HepG2 (cell line): Measurements from ENCODE around the gene KCTD19. TPM values are rescaled to one million over a fixed set of nuclear protein-coding genes. Genes with fewer than 3 reads are reported as not detected.

Source experiments
- AHR ChIP-seq: IDR thresholded peaks from 2 replicates; pipeline ENCODE4 v1.6.1; 2018; ENCODE audit warnings: missing genetic modification reagents, missing compliant biosample characterization
- ASH2L ChIP-seq: fragments of 300-600, 200-600 bp; sonication (generic); IDR thresholded peaks from 2 replicates; pipeline ENCODE4 v1.7.0; 2017; ENCODE audit warnings: low read depth, mild to moderate bottlenecking, moderate library complexity, mixed read lengths, low read length; ENCODE audit not compliant: insufficient read length
- CAMTA2 ChIP-seq: sonication (generic); formaldehyde crosslinking; IDR thresholded peaks from 2 replicates; pipeline ENCODE4 v1.4.0; 2020; ENCODE audit warnings: mild to moderate bottlenecking, missing genetic modification reagents, borderline replicate concordance
- CHCHD3 ChIP-seq: sonication (generic); formaldehyde crosslinking; IDR thresholded peaks from 2 replicates; pipeline ENCODE4 v1.8.0; 2022; ENCODE audit warnings: mild to moderate bottlenecking, missing genetic modification reagents, moderate library complexity
- DNMT1 ChIP-seq: sonication (generic); formaldehyde crosslinking; IDR thresholded peaks from 2 replicates; pipeline ENCODE4 v1.5.1; 2020; ENCODE audit warnings: mild to moderate bottlenecking, missing genetic modification reagents
- E2F2 ChIP-seq: sonication (generic); formaldehyde crosslinking; IDR thresholded peaks from 2 replicates; pipeline ENCODE4 v1.4.0; 2020; ENCODE audit warnings: missing genetic modification reagents, borderline replicate concordance
- FOSL2 ChIP-seq: sonication (generic); formaldehyde crosslinking; IDR thresholded peaks from 2 replicates; pipeline ENCODE4 v1.4.0; 2020; ENCODE audit warnings: missing genetic modification reagents
- HMGXB4 ChIP-seq, 2 experiments: sonication (generic) in 1 of 2; formaldehyde crosslinking in 1 of 2; IDR thresholded peaks; 2 replicates each; pipeline versions ENCODE4 v1.4.0 to v1.6.1; 2018 to 2020; ENCODE audit warnings: missing genetic modification reagents in 2 of 2, borderline replicate concordance in 1 of 2, low read depth in 1 of 2, mild to moderate bottlenecking in 1 of 2, missing biosample characterization in 1 of 2
- IKZF1 ChIP-seq: fragments of 450-650 bp; IDR thresholded peaks from 2 replicates; pipeline ENCODE4 v1.7.1; 2016
- KLF12 ChIP-seq: sonication (generic); formaldehyde crosslinking; IDR thresholded peaks from 2 replicates; pipeline ENCODE4 v1.4.0; 2020; ENCODE audit warnings: missing genetic modification reagents, borderline replicate concordance
- LBX2 ChIP-seq: sonication (generic); formaldehyde crosslinking; IDR thresholded peaks from 2 replicates; pipeline ENCODE4 v1.5.0; 2020; ENCODE audit warnings: missing genetic modification reagents, mild to moderate bottlenecking, borderline replicate concordance
- MAFK ChIP-seq, 2 experiments: IDR thresholded peaks in 1 of 2; conservative IDR thresholded peaks in 1 of 2; 2 replicates each; pipeline ENCODE4 v1.6.1; 2011; ENCODE audit warnings: improper control_type of control experiment in 2 of 2, low read length in 2 of 2
- MTA1 ChIP-seq: sonication (generic); formaldehyde crosslinking; IDR thresholded peaks from 2 replicates; pipeline ENCODE4 v1.4.0; 2020; ENCODE audit warnings: missing genetic modification reagents, mild to moderate bottlenecking, borderline replicate concordance
- MTA3 ChIP-seq: sonication (generic); formaldehyde crosslinking; IDR thresholded peaks from 2 replicates; pipeline ENCODE4 v1.4.0; 2020; ENCODE audit warnings: missing genetic modification reagents
- MTF2 ChIP-seq: sonication (generic); formaldehyde crosslinking; IDR thresholded peaks from 2 replicates; pipeline ENCODE4 v1.5.0; 2020; ENCODE audit warnings: missing genetic modification reagents, borderline replicate concordance
- NFRKB ChIP-seq: fragments of 450-650 bp; IDR thresholded peaks from 2 replicates; pipeline ENCODE4 v1.6.1; 2017
- PAWR ChIP-seq: sonication (generic); formaldehyde crosslinking; IDR thresholded peaks from 2 replicates; pipeline ENCODE4 v1.4.0; 2020; ENCODE audit warnings: missing genetic modification reagents, mild to moderate bottlenecking, borderline replicate concordance
- PCBP1 ChIP-seq: fragments of 200-400 bp; formaldehyde crosslinking; IDR thresholded peaks from 2 replicates; pipeline ENCODE4 v1.6.1; 2017; ENCODE audit warnings: mild to moderate bottlenecking, low read depth, low read length, borderline replicate concordance
- RFX1 ChIP-seq: fragments of 450-650 bp; IDR thresholded peaks from 2 replicates; pipeline ENCODE4 v1.6.1; 2017
- RFX5 ChIP-seq: IDR thresholded peaks from 2 replicates; pipeline ENCODE4 v1.6.1; 2011; ENCODE audit warnings: low read depth, low read length, improper control_type of control experiment
- SP2 ChIP-seq: sonication (generic); formaldehyde crosslinking; IDR thresholded peaks from 2 replicates; pipeline ENCODE4 v1.5.1; 2020; ENCODE audit warnings: mild to moderate bottlenecking, missing genetic modification reagents
- THAP11 ChIP-seq: IDR thresholded peaks from 2 replicates; pipeline ENCODE4 v1.6.1; 2016; ENCODE audit warnings: missing biosample characterization, missing genetic modification reagents
- TSC22D2 ChIP-seq: sonication (generic); formaldehyde crosslinking; IDR thresholded peaks from 2 replicates; pipeline ENCODE4 v1.5.1; 2020; ENCODE audit warnings: missing genetic modification reagents, mild to moderate bottlenecking, borderline replicate concordance
- XRCC5 ChIP-seq: fragments of 200-400 bp; formaldehyde crosslinking; optimal IDR thresholded peaks from 2 replicates; pipeline ENCODE3; 2017; ENCODE audit warnings: mild to moderate bottlenecking, low read length
- ZNF292 ChIP-seq: sonication (generic); formaldehyde crosslinking; IDR thresholded peaks from 2 replicates; pipeline ENCODE4 v1.8.1; 2022; ENCODE audit warnings: mild to moderate bottlenecking, low read depth, missing genetic modification reagents, borderline replicate concordance
- ZNF30 ChIP-seq: sonication (generic); formaldehyde crosslinking; IDR thresholded peaks from 2 replicates; pipeline ENCODE4 v1.5.0; 2020; ENCODE audit warnings: mild to moderate bottlenecking, missing genetic modification reagents
- ZNF335 ChIP-seq: sonication (generic); formaldehyde crosslinking; IDR thresholded peaks from 2 replicates; pipeline ENCODE4 v1.4.0; 2020; ENCODE audit warnings: missing genetic modification reagents
- ZNF468 ChIP-seq: sonication (generic); formaldehyde crosslinking; IDR thresholded peaks from 2 replicates; pipeline ENCODE4 v1.8.0; 2022; ENCODE audit warnings: mild to moderate bottlenecking, moderate library complexity, missing genetic modification reagents
- ZNF761 ChIP-seq: sonication (generic); formaldehyde crosslinking; conservative IDR thresholded peaks from 2 replicates; pipeline ENCODE4 v1.4.0; 2020; ENCODE audit warnings: mild to moderate bottlenecking, missing genetic modification reagents
- polyA plus RNA-seq, 8 experiments: library from polyadenylated mRNA; depleted of rRNA in 3 of 8; stranded (reverse) in 7 of 8; unstranded in 1 of 8; fragments of >200 nt; fragmentation: Illumina TruSeq in 4 of 8; extraction: Trizol in 4 of 8; gene quantifications; 2 replicates each; pipeline versions ENCODE4 v1.2.1 to v1.2.3, GENCODE V29; 2011 to 2016; ENCODE audit warnings: low read depth in 4 of 8, missing spikeins in 1 of 8, mixed read lengths in 1 of 8; ENCODE audit not compliant: insufficient read depth in 1 of 8
- total RNA-seq, 5 experiments: library from RNA; depleted of rRNA; stranded (reverse); fragments of >200 nt; fragmentation: Illumina TruSeq; extraction: Trizol; gene quantifications; 2 replicates each; pipeline ENCODE4 v1.2.3, GENCODE V29; 2016; ENCODE audit warnings: low read depth in 1 of 5

Gene KCTD19
- total and polyA plus RNA-seq, 2 of the 13 experiments (the other 11 are each of a cell fraction or from before 2014, with no cell fraction given) = not detected

GRCh38 chr16:67246081-67246755 is 80.3 kb downstream of the KCTD19 start (continued):
- TF ChIP-seq TSC22D2 (0 out of 2 replicates have a peak, but pooled peaks have one; percentile 92), MTA1 (CRISPR knock-in tag) (peak; percentile 99), ASH2L (peak; percentile 76), FOSL2 (CRISPR knock-in tag) (peak; percentile 62), RFX1 (no peak), HMGXB4 (CRISPR knock-in tag; IDR thresholded peaks at IDR 0.05; ENCODE audit: borderline replicate concordance in 1 of 2, low read depth in 1 of 2) (peak; percentile 94 to 97), MTA3 (CRISPR knock-in tag) (no peak), THAP11 (CRISPR knock-in tag) (peak; percentile 87), ZNF335 (no peak; the same call in none of the 2 replicates), DNMT1 (CRISPR knock-in tag) (peak; percentile 82), CHCHD3 (CRISPR knock-in tag) (peak; percentile 81; the same call in 1 of the 2 replicates), MTF2 (CRISPR knock-in tag) (peak; percentile 79; the same call in 1 of the 2 replicates), CAMTA2 (CRISPR knock-in tag) (0 out of 2 replicates have a peak, but pooled peaks have one; percentile 14), RFX5 (no peak; the same call in 1 of the 2 replicates), ZNF30 (CRISPR knock-in tag) (no peak), PAWR (CRISPR knock-in tag) (no peak; the same call in 1 of the 2 replicates), MAFK (conservative IDR thresholded peaks at IDR 0.05 in 1 of 2, IDR thresholded peaks at IDR 0.05 in 1 of 2; ENCODE audit: low read length in 2 of 2) (no peak), ZNF468 (CRISPR knock-in tag) (no peak), NFRKB (no peak), SP2 (CRISPR knock-in tag) (no peak), KLF12 (CRISPR knock-in tag) (peak; percentile 92), AHR (CRISPR knock-in tag) (0 out of 2 replicates have a peak, but pooled peaks have one; percentile 70), LBX2 (CRISPR knock-in tag) (no peak; the same call in 1 of the 2 replicates), ZNF761 (CRISPR knock-in tag) (no peak), PCBP1 (no peak), E2F2 (CRISPR knock-in tag) (peak; percentile 75; the same call in 1 of the 2 replicates), XRCC5 (peak; percentile 88), ZNF292 (peak; percentile 61; the same call in 1 of the 2 replicates), IKZF1 (no peak)
